HK-2 (cell line): ENCODE results near the gene PEX3.
"Not testable (repeated sequence)": the region's sequence is repeated elsewhere in the genome, so short reads cannot be mapped to it uniquely, and the experiment has no call there.

ENCODE experiments used
- DNase-seq: peaks from one replicate; pipeline ENCODE4 v3.0.0-alpha.2; 2018; ENCODE audit not compliant: unreplicated experiment

Gene PEX3

GRCh38 chr6:143506199-143506598 is 55.6 kb downstream of the PEX3 start:
- no peak for DNase-seq

GRCh38 chr6:143506620-143507019 is 56.0 kb downstream of the PEX3 start:
- DNase-seq = no peak

DNA sequence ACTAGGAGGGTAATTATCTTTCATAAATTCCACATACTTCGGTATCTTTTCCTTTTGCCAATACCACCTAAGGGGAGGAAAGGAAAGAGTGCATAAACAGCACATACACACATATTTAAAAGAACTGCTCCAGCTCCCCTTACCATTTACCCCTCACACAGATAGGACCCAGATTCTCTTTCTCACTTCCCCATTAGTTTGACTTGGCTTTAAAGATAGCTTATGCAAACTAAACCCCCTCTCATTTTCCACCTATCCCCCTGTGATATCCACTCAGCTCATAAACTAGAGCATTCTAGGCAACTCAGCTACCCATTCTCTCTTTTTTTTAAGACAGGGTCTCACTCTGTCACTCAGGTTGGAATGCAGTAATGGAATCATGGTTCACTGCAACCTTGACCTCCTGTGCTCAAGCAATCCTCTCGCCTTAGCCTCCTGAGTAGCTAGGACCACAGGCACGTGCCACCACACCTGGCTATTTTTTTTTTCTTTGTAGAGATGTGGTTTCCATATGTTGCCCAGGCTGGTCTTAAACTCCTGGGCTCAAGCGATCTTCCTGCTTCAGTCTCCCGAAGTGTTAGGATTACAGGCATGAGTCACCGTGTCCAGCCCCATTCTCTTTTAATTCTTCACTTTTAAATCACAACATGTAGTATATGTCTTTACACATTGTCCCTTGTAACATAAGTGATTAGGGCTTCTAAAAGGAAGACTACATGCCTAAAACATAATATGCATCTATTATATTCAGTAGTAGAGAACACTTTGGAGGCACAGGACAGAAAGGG is 56.9 kb downstream of the PEX3 start:
- DNase-seq = no peak

DNA sequence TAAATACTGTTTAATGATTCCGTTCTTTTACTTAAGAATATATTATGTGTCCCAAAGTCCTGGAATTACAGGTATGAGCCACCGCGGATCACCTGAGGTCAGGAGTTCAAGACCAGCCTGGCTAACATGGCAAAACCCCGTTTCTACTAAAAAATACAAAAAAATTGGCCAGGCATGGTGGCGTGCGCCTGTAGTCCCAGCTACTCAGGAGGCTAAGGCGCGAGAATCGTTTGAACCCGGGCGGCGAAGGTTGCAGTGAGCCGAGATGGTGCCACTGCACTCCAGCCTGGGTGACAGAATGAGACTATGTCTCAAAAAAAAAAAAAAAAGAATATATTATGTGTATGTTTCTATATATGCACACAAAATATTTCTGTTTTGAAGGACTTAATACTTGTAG is 59.7 kb downstream of the PEX3 start:
- not testable (repeated sequence) for DNase-seq

GRCh38 chr6:143510991-143511891 is 60.6 kb downstream of the PEX3 start, which contains the start of gene FUCA2:
FUCA2 (minus strand) TSS chr6:143511720; CDS start chr6:143511634, 86 bp downstream.
- peak; percentile 93 for DNase-seq

DNA sequence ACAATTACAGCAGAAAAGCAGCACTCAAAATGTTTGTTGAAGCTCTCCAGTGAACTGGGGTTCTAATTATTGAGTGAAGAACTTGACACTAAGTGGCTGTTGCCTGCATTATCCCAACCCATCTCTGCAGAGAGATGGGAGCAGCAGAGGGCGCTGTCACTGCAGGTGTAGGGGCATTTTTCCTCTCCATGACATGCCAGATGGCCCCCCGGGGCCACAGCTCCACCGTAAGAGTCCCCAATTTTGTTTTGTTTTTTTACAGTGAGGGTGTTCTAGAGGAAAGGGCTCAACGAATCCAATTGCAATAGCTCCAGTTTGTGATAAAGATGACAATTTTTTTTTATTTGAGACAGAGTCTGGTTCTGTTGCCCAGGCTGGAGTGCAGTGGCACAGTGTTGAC is 62.8 kb downstream of the PEX3 start:
- DNase-seq = no peak

GRCh38 chr6:143515061-143515760 is 64.6 kb downstream of the PEX3 start:
- DNase-seq = no peak

DNA sequence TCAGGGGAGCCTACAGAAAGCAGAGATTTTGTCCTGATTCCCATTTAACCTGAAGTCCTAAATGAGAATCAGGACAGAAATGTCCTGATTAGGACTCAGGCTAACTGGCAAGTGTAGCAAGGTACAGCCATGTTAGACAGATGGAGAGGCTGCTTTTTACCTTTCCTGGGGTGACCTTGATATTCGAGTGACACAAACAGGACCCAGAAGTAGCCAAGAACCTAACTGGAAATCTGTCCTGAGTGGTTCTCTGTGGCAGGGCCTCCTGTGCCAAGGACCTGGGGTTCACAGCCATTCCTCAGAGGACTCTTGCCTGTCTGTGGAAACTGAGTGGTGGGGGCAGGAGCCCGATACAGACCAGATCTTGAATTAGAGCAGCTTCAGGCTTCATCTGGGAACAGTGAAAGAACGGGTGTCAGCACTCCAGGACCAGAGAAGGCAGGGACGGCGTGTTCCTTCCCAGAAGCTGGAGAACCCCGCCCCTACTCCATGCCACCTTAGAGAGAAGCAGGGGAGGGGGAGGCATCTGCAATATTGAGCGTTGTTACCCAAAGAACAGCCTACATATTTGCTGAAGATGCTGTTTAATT is 65.3 kb downstream of the PEX3 start:
- no peak for DNase-seq

- no peak for DNase-seq
Observed at GRCh38 chr6:143516690-143517446, 66.3 kb downstream of the PEX3 start.

DNA sequence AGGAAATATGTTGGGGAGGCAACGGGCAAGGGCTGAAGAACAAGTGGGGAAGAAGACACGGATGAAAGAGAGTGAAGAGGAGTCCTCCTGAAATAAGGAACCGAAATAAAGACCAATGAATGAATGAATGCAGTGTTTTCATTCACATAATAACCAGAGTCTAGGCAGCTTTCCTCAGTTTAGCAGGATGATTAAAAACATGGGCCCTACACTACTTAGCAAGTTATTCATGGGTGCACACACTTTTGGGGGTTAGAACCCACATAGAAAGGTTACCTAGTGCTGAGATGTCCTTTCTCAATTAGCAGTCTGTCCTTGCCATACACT is 66.8 kb downstream of the PEX3 start:
- DNase-seq = no peak

DNA sequence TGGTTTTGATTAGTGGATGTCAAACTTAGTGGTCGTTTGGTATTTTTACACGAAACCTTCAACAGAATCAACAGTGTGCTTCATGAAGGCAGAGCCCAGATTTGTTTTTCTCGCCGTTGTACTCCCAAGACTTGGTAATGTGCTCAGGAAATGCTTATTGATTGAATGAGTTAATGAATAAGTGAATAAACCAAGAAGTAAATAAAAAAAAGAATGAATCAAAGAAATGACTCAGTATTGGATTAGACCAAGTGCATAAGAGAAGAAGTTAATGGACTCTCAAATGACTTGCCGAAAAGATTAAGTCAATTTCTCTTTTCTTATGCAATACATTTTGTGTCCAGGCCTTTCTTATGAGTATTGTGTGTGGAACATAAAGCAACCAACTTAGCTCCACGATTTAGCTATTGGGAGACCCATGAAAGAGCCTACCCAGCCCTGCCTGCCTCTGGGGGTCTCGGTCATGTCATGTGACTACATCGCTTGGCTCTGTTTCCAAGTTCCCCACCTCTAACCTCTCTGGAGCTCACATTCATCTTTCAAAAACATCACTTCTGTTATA is 71.5 kb downstream of the PEX3 start:
- DNase-seq = no peak

DNA sequence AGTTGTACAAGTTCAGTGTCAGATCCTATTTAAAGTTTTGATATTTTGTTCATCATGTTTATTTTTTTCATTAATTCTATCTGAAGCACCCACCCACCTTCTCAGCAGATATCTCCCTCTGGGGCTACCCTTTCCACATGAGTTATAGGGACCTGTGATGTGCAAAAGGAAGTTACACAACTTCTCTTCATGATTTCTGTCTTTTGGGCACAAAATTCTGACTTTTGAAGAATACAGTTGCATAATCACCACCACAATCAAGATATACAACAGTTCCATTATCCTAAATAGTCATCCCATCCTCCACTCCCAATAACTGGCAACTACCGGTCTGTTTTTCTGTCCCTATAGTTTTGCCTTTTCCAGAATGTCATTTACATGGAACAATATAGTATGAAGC is 74.8 kb downstream of the PEX3 start:
- DNase-seq = no peak

GRCh38 chr6:143527677-143528076 is 77.1 kb downstream of the PEX3 start:
- no peak for DNase-seq

DNA sequence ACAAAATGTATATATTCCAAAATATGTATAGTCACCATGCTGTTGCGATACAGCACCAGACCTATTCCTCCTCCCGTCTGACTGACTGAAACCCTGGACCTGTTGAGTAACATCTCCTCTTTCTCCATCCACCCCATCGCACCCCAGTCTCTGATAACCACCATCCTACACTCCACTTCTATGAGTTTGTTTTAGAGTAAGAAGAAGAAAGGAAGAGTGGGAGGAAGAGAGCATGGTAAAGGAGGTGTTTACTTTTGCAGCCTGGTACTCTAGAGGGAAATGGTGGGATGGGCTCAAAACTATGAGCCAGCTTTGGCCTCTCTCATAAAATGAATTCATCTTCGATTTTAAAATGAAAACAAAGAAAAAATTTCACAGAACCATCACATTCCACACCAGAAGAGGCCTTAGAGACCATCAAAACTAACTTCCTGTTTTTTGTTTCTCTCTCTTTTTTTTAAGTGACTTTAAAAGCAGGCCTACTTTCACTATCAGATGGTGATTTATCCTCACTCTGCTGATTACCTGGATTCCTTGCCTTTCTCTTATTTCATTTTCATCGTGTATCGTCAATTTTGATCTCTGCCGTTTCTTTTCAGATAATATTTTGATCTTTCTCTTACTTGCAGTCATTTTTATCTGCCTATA is 77.7 kb downstream of the PEX3 start:
- no peak for DNase-seq

GRCh38 chr6:143529095-143529494 is 78.5 kb downstream of the PEX3 start:
- no peak for DNase-seq

GRCh38 chr6:143531720-143532499 is 81.3 kb downstream of the PEX3 start:
- no peak for DNase-seq

DNA sequence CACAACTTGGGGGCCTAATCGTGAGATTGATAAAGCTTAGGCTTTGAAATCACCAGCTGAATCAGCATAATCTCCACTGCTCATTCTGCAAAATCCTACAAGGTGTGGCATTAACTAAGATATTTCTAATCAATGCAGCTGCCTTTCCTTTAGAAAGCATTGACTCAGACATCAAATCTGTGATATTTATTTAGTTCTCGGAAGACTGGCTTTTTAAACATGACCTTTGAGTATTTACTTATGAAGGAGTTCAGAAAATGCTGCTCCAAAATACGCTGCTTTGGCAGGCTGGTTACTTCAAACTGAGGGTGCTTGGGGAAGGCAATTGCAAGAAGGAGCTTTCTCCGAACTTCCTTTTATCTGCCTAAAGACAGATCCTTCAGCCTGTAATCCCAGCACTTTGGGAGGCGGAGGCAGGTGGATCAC is 84.6 kb downstream of the PEX3 start:
- DNase-seq = no peak

- DNase-seq = peak; percentile 66
Observed at GRCh38 chr6:143536461-143536865, 85.9 kb downstream of the PEX3 start.

DNA sequence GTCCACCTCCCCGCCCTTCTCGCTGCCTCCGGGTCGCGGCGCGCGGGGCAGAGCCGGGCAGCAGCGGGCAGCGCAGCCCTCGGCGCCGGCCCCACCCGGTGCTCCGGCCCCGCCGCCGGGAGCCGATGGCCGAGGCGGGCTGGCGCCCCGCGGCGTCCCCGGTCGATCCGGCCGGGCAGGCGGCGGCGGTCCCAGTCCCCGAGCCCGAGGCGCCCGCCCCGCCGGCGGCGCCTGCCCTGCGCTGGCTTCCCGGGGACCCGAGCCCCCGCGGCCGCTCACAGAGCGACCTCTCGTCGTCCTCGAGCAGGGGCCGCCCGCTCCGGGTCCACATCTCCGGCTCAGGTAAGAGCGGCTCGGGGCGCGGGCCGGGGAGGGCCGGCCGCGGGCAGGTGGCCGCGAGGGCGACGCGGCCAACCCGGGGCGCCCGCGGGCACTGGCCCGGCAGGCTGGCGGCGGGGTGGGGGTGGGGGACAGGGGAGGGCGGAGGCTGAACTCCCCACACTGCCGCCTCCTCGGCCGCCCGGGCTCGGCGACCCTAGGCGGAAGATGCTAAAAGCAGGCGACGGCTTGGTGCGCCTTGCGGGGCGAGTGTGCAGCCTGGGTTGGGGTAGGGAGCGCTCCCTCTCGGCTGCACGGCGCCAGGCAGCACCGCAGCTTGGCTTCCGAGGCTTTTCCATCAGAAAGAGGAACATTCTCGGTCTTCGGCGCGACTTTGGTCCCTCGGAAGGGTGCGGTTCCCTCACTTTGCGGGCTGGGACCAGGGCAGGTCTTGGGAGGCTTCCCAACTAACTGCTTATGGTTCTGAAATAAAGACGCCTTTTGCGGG is 86.5 kb downstream of the PEX3 start:
- peak; percentile 80 for DNase-seq
